HG02763 (cell line): ENCODE measurements around the gene VMP1.
"Not testable (repeated sequence)": the region's sequence is repeated elsewhere in the genome, so short reads cannot be mapped to it uniquely, and the experiment has no call there.

ENCODE experiments used
- ATAC-seq: cut with Tn5 transposase; IDR thresholded peaks from one replicate; pipeline ENCODE4 v1.9.1; 2021; ENCODE audit warnings: mild to moderate bottlenecking, moderate library complexity; ENCODE audit not compliant: unreplicated experiment

The VMP1 gene

DNA sequence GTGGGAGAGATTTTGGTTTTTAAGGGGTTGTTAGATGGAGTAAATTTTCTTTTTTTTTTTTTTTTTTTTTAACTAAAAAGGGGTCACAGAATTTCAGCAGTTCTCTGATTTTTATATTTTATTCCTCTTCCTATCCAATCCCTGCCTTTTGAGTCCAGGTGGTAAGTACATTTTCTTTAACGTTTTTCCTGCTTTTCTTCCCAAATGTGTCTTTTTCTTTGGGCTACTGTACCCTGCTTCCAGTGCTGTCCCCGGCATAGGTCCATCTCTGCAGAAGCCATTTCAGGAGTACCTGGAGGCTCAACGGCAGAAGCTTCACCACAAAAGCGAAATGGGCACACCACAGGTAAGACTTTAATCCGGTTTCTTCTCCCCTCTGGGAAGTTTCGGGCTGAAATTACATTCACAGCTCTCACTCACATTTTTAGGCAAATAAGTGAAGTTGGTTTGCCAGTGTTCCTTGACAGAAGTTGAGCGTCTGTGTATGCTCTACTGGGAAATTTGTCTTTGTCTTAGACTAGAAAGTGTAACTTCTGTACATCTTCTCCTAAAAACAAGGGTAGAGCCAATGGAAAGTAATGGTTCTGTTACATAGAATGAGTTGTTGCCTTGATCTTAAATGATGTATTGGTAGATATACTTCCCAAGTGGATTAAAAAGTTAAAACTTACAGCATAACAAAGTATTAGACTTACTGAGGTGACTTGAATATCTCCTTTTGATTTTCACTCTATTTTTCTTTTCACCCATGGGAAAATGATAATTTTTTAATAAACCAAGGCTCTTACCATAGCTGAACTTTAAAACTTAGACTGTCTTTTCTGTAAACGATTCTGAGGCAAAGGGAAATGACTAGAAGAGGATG lies 130.8 kb downstream of the VMP1 start:
- no peak for ATAC-seq

DNA sequence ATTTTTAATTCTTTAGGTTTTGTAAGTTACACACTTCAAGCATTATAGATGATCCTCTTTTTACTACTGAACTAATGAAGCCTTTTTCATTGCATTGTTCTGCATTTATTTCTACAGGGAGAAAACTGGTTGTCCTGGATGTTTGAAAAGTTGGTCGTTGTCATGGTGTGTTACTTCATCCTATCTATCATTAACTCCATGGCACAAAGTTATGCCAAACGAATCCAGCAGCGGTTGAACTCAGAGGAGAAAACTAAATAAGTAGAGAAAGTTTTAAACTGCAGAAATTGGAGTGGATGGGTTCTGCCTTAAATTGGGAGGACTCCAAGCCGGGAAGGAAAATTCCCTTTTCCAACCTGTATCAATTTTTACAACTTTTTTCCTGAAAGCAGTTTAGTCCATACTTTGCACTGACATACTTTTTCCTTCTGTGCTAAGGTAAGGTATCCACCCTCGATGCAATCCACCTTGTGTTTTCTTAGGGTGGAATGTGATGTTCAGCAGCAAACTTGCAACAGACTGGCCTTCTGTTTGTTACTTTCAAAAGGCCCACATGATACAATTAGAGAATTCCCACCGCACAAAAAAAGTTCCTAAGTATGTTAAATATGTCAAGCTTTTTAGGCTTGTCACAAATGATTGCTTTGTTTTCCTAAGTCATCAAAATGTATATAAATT lies 132.3 kb downstream of the VMP1 start:
- no peak for ATAC-seq

DNA sequence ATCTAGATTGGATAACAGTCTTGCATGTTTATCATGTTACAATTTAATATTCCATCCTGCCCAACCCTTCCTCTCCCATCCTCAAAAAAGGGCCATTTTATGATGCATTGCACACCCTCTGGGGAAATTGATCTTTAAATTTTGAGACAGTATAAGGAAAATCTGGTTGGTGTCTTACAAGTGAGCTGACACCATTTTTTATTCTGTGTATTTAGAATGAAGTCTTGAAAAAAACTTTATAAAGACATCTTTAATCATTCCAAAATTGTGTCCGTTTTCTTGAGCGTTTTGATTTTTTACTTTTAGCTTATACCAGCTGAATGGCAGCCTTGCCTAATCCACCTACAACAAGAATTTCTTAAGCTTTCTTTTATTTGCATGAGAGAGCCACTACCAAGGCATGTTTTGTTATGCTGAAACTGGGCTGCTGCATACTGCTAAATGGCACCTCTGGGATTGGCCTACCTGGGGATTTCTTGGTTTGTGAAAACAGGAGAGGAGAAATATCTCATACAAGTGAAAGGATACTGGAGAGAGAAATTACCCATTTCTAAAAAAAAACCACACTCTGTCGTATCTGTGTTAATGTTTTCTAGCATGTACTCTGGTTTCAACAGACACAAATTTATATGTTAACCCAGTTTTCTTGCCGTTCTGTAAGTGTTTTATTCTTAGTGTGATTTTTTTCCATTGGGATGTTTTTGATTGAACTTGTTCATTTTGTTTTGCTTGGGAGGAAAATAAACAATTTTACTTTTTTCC lies 133.1 kb downstream of the VMP1 start:
- ATAC-seq, result no peak

DNA sequence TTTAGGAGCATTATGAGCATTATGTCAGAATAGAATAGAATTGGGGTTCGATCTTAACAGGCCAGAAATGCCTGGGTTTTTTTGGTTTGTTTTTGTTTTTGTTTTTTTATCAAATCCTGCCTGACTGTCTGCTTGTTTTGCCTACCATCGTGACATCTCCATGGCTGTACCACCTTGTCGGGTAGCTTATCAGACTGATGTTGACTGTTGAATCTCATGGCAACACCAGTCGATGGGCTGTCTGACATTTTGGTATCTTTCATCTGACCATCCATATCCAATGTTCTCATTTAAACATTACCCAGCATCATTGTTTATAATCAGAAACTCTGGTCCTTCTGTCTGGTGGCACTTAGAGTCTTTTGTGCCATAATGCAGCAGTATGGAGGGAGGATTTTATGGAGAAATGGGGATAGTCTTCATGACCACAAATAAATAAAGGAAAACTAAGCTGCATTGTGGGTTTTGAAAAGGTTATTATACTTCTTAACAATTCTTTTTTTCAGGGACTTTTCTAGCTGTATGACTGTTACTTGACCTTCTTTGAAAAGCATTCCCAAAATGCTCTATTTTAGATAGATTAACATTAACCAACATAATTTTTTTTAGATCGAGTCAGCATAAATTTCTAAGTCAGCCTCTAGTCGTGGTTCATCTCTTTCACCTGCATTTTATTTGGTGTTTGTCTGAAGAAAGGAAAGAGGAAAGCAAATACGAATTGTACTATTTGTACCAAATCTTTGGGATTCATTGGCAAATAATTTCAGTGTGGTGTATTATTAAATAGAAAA lies 133.8 kb downstream of the VMP1 start:
- not testable (repeated sequence) for ATAC-seq

DNA sequence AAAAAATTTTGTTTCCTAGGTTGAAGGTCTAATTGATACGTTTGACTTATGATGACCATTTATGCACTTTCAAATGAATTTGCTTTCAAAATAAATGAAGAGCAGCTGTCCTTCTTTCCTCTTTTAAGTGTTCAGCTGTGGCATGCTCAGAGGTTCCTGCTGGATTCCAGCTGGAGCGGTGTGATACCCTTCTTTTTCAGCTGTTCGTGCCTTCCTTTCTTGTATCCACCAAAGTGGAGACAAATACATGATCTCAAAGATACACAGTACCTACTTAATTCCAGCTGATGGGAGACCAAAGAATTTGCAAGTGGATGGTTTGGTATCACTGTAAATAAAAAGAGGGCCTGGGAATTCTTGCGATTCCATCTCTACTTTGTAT lies 134.4 kb downstream of the VMP1 start:
- ATAC-seq, result not testable (repeated sequence)

DNA sequence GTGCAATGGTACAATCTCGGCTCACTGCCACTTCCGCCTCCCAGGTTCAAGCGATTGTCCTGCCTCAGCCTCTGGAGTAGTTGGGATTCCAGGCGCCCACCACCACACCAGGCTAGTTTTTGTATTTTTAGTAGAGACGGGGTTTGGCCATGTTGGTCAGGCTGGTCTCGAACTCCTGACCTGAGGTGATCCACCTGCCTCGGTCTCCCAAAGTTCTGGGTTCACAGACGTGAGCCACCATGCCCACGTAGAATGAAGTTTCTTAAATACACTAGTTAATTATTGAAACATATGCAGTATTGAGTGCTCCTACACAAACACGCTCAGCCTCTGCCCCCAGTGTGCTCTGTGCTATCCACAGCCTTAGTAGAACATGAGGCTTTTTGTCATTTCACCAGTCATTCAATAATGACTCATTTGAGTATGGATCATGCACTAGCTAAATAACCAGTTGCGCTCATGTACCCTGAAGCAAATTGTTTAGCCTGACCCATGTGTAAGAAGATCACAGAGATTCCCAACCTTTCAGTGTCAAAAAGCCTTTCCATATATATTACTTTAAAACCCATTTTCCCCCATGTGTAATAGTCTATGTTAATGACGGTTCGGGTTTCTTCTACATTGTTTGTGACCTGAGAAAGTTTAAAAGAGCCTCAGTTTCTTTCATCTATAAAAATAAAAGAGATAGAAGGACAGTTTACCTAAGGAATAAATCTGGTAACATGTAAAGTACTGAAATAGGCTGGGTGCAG lies 135.6 kb downstream of the VMP1 start:
- ATAC-seq, result no peak

DNA sequence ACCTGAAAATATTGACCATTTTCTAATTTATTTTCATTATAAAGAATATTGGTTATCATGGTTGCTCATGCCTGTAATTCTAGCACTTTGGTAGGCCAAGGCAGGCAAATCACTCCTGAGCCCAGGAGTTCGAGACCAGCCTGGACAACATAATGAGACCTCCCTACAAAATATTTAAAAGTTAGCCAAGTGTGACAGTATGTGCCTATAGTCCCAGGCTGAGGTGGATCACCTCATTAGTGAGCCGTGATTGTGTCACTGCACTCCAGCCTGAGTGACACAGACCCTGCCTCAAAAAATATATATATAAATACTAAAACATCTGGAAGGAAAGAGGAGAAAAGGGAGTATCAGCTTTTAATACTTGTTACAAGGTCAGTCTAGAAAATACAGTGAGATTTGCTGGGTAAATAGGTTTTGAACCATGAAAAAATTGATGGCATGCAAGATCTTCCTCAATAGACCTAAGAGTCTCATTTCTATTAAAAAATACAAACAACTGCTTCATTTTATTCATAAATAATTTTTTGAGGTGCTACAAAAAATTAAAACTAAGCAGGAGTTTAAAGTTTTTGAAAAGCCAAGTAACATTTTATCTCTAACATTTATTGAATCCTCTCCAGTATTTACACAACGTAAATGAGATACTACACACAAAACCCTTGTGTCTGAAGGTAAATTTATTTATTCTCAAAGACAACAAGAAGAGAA lies 137.6 kb downstream of the VMP1 start:
- ATAC-seq, result no peak

DNA sequence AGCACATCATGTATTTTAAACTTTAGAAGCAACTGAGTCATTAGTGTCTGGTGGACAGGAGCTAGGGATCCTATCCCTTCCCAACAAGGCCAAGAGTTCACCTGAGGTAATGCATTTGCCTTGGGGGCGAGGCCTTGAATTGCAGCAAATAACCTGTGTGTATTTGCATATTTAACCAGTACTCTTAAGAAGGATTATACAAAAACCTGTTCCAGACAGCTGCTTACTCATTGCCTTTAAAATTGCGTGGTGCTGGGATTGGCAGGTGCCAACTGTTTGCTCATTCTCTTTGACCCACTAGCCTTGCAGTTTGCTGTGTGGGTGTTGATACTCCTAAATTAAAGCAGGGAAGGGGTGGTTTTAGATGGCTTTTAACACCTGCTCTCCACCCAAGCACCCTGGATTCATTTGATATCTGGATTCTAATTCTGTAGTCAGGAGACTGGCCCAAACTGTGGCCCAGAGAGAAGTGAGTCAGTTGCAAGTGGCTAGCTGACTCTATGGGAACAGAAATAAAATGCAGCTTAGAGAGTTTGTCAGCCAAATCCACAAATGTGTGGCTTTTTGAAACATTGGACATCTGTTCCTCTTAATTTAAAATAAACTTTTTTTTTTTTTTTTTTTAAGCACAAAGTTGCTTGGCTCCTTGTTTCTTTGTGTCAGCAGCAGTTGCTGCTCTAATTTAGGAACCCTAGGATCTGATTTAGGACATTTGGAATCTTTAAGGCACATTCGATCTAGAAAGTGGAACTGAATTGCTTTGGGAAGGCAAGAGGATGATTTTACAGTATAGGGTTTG lies 138.3 kb downstream of the VMP1 start:
- ATAC-seq, result no peak

DNA sequence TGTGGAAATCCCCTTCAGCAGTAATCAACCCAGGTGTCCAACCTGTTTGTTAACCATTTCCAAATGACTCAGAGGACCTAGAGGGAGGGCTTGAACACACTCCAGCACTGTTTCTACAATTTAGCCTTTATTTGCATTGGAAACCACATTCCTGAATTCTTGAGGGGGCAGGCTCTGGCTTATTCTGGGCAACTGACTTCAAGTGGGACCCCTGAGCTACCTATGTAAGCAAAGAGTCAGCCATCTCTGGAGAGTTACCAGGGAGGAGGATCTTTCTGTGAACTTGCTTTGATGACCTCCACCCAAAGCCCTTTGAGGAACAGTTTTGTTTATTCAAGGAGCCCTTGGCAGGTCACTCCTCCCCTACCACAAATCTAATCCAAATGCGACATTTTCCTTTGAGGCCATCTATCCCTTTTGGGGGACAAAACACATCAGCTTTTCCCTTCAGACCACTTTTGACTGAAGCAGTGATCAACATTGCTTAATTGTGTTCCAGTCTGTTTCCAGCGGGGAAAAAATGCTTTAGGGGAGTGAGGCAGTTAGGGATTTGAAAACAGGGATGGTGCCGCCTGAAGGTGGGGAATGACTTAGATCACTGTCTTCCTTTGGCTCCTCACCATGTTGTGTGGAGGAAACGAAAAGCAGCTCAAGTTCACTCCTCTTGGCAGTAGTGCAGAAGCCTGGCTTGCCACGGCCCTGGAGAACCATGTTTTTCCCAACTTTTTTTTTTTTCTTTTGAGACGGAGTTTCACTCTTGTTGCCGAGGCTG lies 139.1 kb downstream of the VMP1 start:
- ATAC-seq, result no peak

DNA sequence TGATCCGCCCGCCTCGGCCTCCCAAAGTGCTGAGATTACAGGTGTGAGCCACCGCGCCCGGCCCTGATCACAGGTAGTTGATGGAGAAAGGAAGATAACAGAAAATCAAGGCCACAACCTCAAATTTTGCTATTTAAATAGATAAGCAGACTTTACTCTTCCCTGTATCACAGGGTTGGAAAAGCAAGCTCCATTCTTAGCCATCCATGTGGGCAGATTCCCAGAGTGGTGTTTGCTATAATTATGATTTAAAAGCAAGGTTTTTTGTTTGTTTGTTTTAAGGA lies 140.9 kb downstream of the VMP1 start:
- ATAC-seq, result no peak

DNA sequence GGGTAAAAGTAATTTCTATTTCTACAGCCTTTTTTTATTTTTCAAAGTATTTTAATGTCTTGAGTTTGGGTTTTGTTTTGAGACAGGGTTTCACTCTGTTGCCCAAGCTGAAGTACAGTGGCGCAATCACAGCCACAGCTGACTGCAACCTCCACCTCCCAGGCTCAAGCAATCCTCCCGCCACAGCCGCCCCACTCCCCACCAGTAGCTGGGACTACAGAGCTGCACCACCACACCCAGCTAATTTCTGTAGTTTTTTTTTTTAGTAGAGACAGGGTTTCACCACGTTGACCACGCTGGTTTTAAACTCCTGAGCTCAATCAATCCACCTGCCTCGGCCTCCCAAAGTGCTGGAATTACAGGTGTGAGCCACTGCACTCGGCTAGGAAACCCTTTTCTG lies 141.3 kb downstream of the VMP1 start:
- ATAC-seq, result no peak

DNA sequence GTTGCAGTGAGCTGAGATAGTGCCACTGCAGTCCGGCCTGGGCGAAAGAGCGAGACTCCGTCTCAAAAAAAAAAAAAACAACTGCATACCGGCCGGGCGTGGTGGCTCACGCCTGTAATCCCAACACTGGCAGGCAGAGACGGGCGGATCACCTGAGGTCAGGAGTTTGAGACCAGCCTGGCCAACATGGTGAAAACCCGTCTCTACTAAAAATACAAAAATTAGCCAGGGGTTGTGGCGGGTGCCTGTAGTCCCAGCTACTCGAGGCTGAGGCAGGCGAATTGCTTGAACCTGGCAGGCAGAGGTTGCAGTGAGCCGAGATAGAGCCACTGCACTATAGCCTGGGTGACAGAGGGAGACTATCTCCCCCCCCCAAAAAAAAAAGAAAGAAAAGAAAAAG lies 142.9 kb downstream of the VMP1 start:
- ATAC-seq, result not testable (repeated sequence)

DNA sequence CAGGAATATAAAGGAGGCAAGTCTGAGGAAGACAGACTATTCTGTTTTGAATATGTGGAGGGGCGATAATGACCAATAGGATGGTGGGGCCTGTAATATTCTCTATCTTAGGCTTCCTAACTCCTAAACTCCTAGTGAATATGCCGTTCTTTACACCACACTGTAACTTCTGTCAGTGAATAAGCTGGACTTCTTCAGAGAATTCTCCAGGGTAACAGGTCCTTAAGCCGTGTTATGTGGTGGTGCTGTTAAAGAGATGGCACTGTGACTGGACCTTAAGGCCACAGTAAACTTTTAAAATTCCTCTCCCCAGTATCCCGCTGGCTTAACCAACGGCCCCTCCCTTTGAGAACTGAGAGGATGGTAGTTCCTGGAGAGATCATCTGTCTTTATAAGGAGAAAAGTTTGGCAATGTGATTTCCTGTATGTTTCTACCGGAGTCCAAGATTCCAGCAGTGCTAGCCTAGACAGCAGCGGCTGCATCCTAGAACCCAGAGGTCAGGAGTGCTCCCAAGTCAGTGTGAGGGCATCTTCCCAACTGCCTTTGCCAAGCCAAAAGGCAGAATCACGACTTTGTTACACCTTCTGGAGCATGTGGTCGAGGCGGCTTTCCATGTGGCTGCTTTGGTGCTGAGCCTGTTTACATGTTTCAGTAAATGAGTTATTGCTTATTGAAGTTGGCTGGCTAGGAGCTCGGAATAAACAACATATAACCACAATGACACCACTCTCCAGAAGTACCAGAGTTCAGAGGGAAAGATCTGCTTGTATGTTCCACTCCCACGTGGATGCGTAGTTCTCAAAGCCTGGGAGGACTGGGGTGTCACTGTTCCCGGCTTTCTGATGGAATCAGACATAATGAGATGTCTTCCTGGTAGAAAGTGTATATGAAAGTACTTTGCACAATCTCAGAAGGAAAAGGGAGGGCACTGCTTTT lies 144.3 kb downstream of the VMP1 start:
- ATAC-seq, result no peak

DNA sequence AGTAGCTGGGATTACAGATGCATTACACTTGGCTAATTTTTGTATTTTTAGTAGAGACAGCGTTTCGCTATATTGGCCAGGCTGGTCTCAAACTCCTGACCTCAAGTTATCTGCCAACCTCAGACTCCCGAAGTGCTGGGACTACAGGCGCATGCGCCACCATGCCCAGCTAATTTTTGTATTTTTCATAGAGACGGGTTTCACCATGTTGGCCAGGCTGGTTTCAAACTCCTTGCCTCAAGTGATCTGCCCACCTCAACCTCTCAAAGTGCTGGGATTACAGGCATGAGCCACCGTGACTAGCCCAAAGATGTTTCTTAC lies 145.4 kb downstream of the VMP1 start:
- ATAC-seq, result not testable (repeated sequence)

DNA sequence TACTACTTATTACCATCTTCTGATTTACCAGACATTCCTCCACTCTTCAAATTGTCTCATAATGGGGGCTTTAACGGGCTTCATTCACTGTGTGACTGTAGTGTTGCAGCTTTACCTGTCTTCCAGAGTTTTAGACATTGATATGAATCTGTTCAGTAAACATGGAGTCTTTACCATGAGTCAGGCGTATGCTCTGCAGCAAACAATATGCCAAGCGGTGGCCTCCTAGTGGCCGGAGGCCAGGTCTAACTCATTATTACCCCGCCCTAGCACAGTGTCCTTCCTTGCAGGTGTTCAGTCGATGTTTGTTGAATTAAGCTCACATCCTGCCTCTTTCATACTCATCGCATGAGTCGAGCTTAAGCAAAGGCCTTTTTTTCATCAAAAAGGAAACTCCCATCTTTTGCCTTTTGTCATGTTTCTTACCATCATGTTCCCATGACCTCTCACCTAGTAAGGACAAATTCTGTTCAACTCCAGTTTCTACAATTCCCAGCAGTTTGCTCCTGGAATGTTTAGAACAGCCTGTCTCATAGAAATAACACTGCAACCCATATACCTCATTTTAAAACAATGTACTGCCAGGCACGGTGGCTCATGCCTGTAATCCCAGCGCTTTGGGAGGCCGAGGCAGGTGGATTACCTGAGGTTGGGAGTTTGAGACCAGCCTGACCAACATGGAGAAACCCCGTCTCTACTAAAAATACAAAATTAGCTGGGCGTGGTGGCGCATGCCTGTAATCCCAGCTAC lies 145.9 kb downstream of the VMP1 start:
- no peak for ATAC-seq

DNA sequence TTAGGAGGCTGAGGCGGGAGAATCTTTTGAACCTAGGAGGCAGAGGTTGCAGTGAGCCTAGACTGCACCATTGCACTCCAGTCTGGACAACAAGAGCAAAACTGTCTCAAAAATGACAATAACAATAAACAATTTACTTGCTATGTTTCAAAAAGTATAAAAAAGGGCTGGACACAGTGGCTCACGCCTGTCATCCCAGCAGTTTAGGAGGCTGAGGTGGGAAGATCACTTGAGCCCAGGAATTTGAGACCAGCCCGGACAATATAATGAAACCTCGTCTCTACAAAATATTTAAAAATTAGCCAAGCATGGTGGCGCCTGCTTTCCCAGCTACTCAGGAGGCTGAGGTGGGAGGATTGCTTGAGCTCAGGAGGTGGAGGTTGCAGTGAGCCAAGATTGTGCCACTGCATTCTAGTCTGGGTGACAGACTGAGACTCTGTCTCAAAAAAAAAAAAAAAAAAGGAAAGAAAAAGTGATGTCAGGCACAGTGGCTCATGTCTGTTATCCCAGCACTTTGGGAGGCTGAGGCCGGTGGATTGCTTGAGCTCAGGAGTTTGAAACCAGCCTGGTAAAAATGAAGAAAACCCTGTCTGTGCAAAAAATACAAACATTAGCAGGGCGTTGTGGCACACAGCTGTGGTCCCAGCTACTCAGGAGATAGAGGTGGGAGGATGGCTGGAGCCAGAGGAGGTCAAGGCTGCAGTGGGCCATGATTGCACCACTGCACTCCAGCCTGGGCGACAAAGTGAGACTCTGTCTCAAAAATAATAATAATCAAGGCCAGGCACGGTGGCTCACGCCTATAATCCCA lies 146.7 kb downstream of the VMP1 start:
- not testable (repeated sequence) for ATAC-seq
